Muscle of leg (tissue), 16 donors: ENCODE results near the gene ORMDL1. TPM values are rescaled to one million over a fixed set of nuclear protein-coding genes. Genes with fewer than 3 reads are reported as not detected.
A peak's percentile ranks its signal among the peaks of the same experiment; 100 is the strongest.

ENCODE experiments used
- DNase-seq: peaks from one replicate; pipeline ENCODE4 v3.0.0; 2013
- H3K27ac ChIP-seq: one replicate; pipeline ENCODE4 v1.5.1; 2013; ENCODE audit warnings: mild to moderate bottlenecking, low read length, control low read depth
- H3K27me3 ChIP-seq: one replicate; pipeline ENCODE4 v1.6.1; 2013; ENCODE audit warnings: low read length; ENCODE audit not compliant: control insufficient read depth, insufficient read depth
- H3K36me3 ChIP-seq: one replicate; pipeline ENCODE4 v1.6.1; 2013; ENCODE audit warnings: low read length; ENCODE audit not compliant: control insufficient read depth, insufficient read depth
- H3K4me1 ChIP-seq: one replicate; pipeline ENCODE4 v1.6.1; 2013; ENCODE audit warnings: low read length; ENCODE audit not compliant: control insufficient read depth, insufficient read depth
- H3K4me3 ChIP-seq: one replicate; pipeline ENCODE4 v1.5.1; 2013; ENCODE audit warnings: low read length, control low read depth
- H3K9me3 ChIP-seq: replicated peaks from 2 replicates; pipeline ENCODE4 v1.6.1; 2013; ENCODE audit warnings: low read depth, low read length; ENCODE audit not compliant: control insufficient read depth
- WGBS: methylation state at CpG from one replicate; pipeline ENCODE4 v1.1.5; 2013; ENCODE audit warnings: missing lambda C conversion rate; ENCODE audit not compliant: insufficient coverage; 5-methylcytosine and 5-hydroxymethylcytosine counted together
- long read RNA-seq, 11 donors: transcript quantifications; one replicate each; lab custom pipeline, GENCODE V29; 2026
- polyA plus RNA-seq, 8 donors: library from polyadenylated mRNA; unstranded; fragments of 120-200 nt; gene quantifications; one replicate each; pipeline versions ENCODE4 v1.2.1 to v1.2.3, GENCODE V29; 2013; ENCODE audit warnings: inconsistent platforms in 1 of 8, low replicate concordance in 1 of 8; ENCODE audit not compliant: insufficient read length in 8 of 8, insufficient read depth in 1 of 8
- total RNA-seq: library from RNA; stranded (reverse); fragments of 120-200 nt; gene quantifications from one replicate; pipeline ENCODE4 v1.2.4, GENCODE V29; 2013

ORMDL1 gene
- total RNA-seq, result 47.4 TPM
- 10 to 100 TPM; 41.1 to 54.1 (median 45.4) TPM for polyA plus RNA-seq
- long read RNA-seq, donor 1, transcript ORMDL1-201 (3 exons, 2,692 nt), result major isoform, 15 of 23 reads
- long read RNA-seq, donor 1, transcript ORMDL1-203 (4 exons, 2,009 nt), result minor isoform, 6 of 23 reads
- long read RNA-seq, donor 1, partial matches to known transcripts, result 0 of 23 reads
- long read RNA-seq, donor 1, other reads (novel, unspliced or antisense), result 0 of 23 reads
- long read RNA-seq, donor 2, transcript ORMDL1-203 (4 exons, 2,009 nt), result major isoform, 5 of 10 reads
- long read RNA-seq, donor 2, partial matches to known transcripts, result 0 of 10 reads
- long read RNA-seq, donor 2, other reads (novel, unspliced or antisense), result 0 of 10 reads
- long read RNA-seq, donor 3, transcript ORMDL1-201 (3 exons, 2,692 nt), result minor isoform, 13 of 36 reads
- long read RNA-seq, donor 3, transcript ORMDL1-203 (4 exons, 2,009 nt), result major isoform, 19 of 36 reads
- long read RNA-seq, donor 3, partial matches to known transcripts, result 0 of 36 reads
- long read RNA-seq, donor 3, other reads (novel, unspliced or antisense), result 0 of 36 reads
- long read RNA-seq, donor 4, transcript ORMDL1-203 (4 exons, 2,009 nt), result major isoform, 7 of 12 reads
- long read RNA-seq, donor 4, partial matches to known transcripts, result 0 of 12 reads
- long read RNA-seq, donor 4, other reads (novel, unspliced or antisense), result 0 of 12 reads
- long read RNA-seq, donor 5, transcript ORMDL1-203 (4 exons, 2,009 nt), result minor isoform, 11 of 41 reads
- long read RNA-seq, donor 5, transcript ORMDL1-201 (3 exons, 2,692 nt), result major isoform, 24 of 41 reads
- long read RNA-seq, donor 5, partial matches to known transcripts, result 0 of 41 reads
- long read RNA-seq, donor 5, other reads (novel, unspliced or antisense), result 0 of 41 reads
- long read RNA-seq, donor 6, transcript ORMDL1-201 (3 exons, 2,692 nt), result major isoform, 19 of 60 reads
- long read RNA-seq, donor 6, transcript ORMDL1-203 (4 exons, 2,009 nt), result major isoform, 19 of 60 reads
- long read RNA-seq, donor 6, partial matches to known transcripts, result 17 of 60 reads
- long read RNA-seq, donor 6, other reads (novel, unspliced or antisense), result 0 of 60 reads
- long read RNA-seq, donor 7, transcript ORMDL1-203 (4 exons, 2,009 nt), result major isoform, 19 of 42 reads
- long read RNA-seq, donor 7, transcript ORMDL1-201 (3 exons, 2,692 nt), result minor isoform, 18 of 42 reads
- long read RNA-seq, donor 7, partial matches to known transcripts, result 0 of 42 reads
- long read RNA-seq, donor 7, other reads (novel, unspliced or antisense), result 0 of 42 reads
- long read RNA-seq, donor 8, transcript ORMDL1-201 (3 exons, 2,692 nt), result minor isoform, 8 of 30 reads
- long read RNA-seq, donor 8, transcript ORMDL1-203 (4 exons, 2,009 nt), result major isoform, 11 of 30 reads
- long read RNA-seq, donor 8, partial matches to known transcripts, result 9 of 30 reads
- long read RNA-seq, donor 8, other reads (novel, unspliced or antisense), result 0 of 30 reads
- long read RNA-seq, donor 9, transcript ORMDL1-201 (3 exons, 2,692 nt), result major isoform, 14 of 37 reads
- long read RNA-seq, donor 9, transcript ORMDL1-203 (4 exons, 2,009 nt), result major isoform, 14 of 37 reads
- long read RNA-seq, donor 9, partial matches to known transcripts, result 6 of 37 reads
- long read RNA-seq, donor 9, other reads (novel, unspliced or antisense), result 0 of 37 reads
- long read RNA-seq, donor 10, transcript ORMDL1-201 (3 exons, 2,692 nt), result minor isoform, 22 of 73 reads
- long read RNA-seq, donor 10, transcript ORMDL1-203 (4 exons, 2,009 nt), result major isoform, 26 of 73 reads
- long read RNA-seq, donor 10, partial matches to known transcripts, result 21 of 73 reads
- long read RNA-seq, donor 10, other reads (novel, unspliced or antisense), result 0 of 73 reads
- long read RNA-seq, donor 11, transcript ORMDL1-201 (3 exons, 2,692 nt), result major isoform, 18 of 33 reads
- long read RNA-seq, donor 11, transcript ORMDL1-203 (4 exons, 2,009 nt), result minor isoform, 15 of 33 reads
- long read RNA-seq, donor 11, partial matches to known transcripts, result 0 of 33 reads
- long read RNA-seq, donor 11, other reads (novel, unspliced or antisense), result 0 of 33 reads

DNA sequence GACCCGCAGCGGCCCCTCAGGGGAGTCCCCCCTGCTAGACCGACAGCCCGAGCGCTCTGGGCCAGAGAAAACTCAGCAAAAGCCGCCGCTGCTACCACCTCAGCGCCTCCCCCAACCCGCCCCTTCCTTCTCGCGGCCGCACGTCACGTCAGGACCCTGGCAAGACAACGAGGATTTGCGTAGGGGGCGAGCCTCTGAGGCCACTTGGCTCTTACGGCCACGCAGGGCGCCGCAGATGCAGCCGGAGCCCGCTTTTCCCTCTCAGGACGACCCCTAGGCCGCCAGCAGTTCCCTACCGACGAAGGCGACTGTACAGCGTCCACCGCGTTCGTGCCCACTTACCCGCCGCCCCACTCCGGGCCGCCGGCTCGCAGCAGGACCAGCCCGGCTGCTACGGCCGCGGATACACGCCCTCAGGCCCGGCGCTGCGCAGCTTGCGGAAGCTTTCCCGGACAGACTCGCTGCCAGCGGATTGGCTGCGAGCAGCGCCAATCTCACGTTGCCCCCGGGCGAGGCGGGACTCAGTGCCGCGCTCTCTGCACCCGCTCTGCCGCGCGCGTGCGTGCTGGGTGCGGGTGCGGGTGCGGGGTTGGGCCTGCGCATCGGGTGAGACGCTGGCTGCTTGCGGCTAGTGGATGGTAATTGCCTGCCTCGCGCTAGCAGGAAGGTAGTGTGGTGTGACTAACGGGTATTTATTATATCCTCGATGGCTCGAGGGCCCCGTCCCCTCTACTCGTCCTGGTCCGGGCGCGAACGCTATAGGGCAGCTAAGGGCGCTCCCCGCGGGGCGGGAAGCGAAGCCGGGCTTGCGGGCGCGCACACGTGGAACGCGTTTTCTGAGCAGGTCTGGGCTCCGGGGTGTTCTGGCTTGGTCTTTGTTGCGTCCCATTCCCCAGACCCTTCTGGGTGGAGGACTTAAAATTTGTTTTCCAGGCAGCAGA, at the start of gene ORMDL1, which contains the start of gene PMS1:
ORMDL1 (minus strand) TSS at position 413 of the 941 bp plus-strand sequence. CDS start 1,744 bp downstream, outside the sequence.
PMS1 (plus strand) TSS at position 524 of the 941 bp plus-strand sequence. CDS start 7,360 bp downstream, outside the sequence.
- peaks cover 16% of the 10 kb centered on the region for H3K36me3 ChIP-seq
- no peaks in the 10 kb centered on the region for H3K27me3 ChIP-seq
- under 1% methylated on average over 95 of the region's 96 CpGs for WGBS
- H3K4me3 ChIP-seq, result peak within 1 kb of the TSS; percentile 83
- H3K9me3 ChIP-seq, result no peaks in the 10 kb centered on the region
- peak; percentile 99 for DNase-seq
- H3K4me1 ChIP-seq, result peaks cover 2% of the 10 kb centered on the region
- H3K27ac ChIP-seq, result peak within 1 kb of the TSS; percentile 96

DNA sequence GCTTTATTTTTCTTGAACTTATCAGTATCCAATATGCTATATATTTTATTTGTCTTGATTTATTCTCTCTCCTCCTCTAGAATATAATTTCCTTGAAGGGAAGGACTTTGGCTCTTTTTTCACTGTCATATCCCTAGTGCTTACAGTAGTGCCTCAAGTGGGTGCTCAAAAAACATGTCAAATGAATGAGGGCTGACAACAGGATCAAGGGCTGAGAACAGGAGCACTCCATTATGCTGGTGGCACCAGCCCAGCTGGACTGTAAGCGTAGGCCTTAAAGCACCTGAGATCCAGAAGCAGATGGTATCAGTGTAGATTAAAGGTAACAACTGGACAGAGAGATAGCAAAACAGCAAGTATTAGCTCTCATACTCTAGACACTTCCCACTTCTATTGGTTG, 46.4 kb upstream of the ORMDL1 start:
- Histone ChIP-seq H3K4me1 (no peaks in the 10 kb centered on the region), H3K27ac (no peak overlapping the region), H3K27me3 (no peaks in the 10 kb centered on the region), H3K4me3 (no peak overlapping the region), H3K36me3 (peaks cover 2% of the 10 kb centered on the region), H3K9me3 (no peaks in the 10 kb centered on the region)
- no CpG with 5 or more reads among the region's 1 CpG for WGBS
- DNase-seq, result no peak

- peaks cover 2% of the 10 kb centered on the region for H3K36me3 ChIP-seq
- H3K4me1 ChIP-seq, result no peaks in the 10 kb centered on the region
- 67% methylated on average over 1 of the region's 4 CpGs for WGBS
- no peaks in the 10 kb centered on the region for H3K27me3 ChIP-seq
- H3K27ac ChIP-seq, result no peak overlapping the region
- H3K4me3 ChIP-seq, result no peak overlapping the region
- no peak for DNase-seq
- no peaks in the 10 kb centered on the region for H3K9me3 ChIP-seq
Measured at GRCh38 chr2:189829102-189829833, 45.1 kb upstream of the ORMDL1 start.

GRCh38 chr2:189826039-189826438, 41.9 kb upstream of the ORMDL1 start:
- H3K4me3 ChIP-seq, result no peak overlapping the region
- no peaks in the 10 kb centered on the region for H3K9me3 ChIP-seq
- WGBS, result no CpG with 5 or more reads among the region's 5 CpGs
- H3K4me1 ChIP-seq, result no peaks in the 10 kb centered on the region
- DNase-seq, result no peak
- H3K27ac ChIP-seq, result no peak overlapping the region
- H3K27me3 ChIP-seq, result no peaks in the 10 kb centered on the region
- H3K36me3 ChIP-seq, result peaks cover 2% of the 10 kb centered on the region

DNA sequence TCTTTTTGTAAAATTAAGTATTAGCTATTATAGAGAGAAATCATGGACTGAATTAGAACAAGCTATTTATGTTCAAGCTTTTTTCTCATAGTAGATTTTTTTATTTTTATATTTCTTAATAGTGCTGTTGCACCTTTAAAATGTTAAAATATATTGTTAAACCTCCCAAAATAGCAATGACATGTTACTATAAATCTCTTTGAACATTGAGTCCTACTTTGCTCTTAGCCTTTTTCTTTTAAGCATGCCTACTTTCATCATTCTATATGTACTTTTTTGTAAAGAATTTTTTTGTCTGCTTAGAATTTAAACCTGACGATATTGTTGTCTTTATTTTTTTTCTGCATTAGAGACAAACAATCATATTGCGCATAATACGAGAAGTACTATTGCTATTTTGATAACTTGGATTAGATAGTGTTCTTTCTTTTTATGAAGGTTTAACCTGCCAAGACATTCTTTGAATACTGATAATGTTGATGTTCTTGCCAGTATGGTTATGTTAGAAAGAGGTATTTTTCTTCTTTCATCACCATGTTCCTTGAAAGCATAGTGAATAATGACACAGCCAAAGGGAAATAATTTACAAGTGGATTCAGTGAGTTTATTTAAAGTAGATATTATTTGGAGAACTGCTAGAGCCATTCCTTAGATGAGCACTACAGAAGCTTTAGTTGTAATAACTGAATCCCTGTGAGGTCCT, 40.7 kb upstream of the ORMDL1 start:
- Histone ChIP-seq H3K9me3 (no peaks in the 10 kb centered on the region), H3K4me1 (no peaks in the 10 kb centered on the region), H3K27me3 (no peaks in the 10 kb centered on the region), H3K36me3 (no peaks in the 10 kb centered on the region), H3K4me3 (no peak overlapping the region), H3K27ac (no peak overlapping the region)
- DNase-seq, result no peak
- no CpG with 5 or more reads among the region's 3 CpGs for WGBS

GRCh38 chr2:189821953-189822748, 38.0 kb upstream of the ORMDL1 start:
- H3K27ac ChIP-seq, result no peak overlapping the region
- H3K27me3 ChIP-seq, result no peaks in the 10 kb centered on the region
- 98% methylated on average over 29 of the region's 33 CpGs for WGBS
- DNase-seq, result no peak
- no peaks in the 10 kb centered on the region for H3K4me1 ChIP-seq
- H3K36me3 ChIP-seq, result peaks cover 5% of the 10 kb centered on the region
- no peaks in the 10 kb centered on the region for H3K9me3 ChIP-seq
- H3K4me3 ChIP-seq, result no peak overlapping the region

DNA sequence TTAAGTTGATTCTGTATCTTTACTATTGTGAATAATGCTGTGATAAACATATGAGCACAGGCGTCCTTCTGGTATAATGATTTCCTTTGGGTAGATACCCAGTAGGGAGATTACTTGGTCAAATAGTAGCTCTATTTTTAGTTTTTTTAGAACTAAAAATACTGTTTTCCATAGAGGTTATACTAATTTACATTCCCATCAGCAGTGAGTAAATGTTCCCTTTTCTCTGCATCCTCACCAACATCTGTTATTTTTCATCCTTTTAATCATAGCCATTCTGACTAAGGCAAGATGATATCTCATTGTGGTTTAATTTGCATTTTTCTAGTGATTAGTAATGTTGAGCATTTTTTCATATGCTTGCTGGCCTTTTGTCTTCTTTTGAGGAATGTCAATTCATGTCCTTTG, 35.2 kb upstream of the ORMDL1 start:
- Histone ChIP-seq H3K36me3 (peaks cover 10% of the 10 kb centered on the region), H3K4me1 (no peaks in the 10 kb centered on the region), H3K27me3 (no peaks in the 10 kb centered on the region), H3K4me3 (no peak overlapping the region), H3K9me3 (no peaks in the 10 kb centered on the region), H3K27ac (no peak overlapping the region)
- no peak for DNase-seq
- no CpG with 5 or more reads among the region's 1 CpG for WGBS
